ENCODE results near the gene OLFM4. TPM values are rescaled to one million over a fixed set of nuclear protein-coding genes. Genes with fewer than 3 reads are reported as not detected.

The OLFM4 gene
- total RNA-seq, 2 experiments from 2014 or later = not detected

- H3K4me1 Mint-ChIP-seq = no peaks in the 10 kb centered on the region
- H3K27me3 Mint-ChIP-seq = no peaks in the 10 kb centered on the region
- H3K36me3 Mint-ChIP-seq = no peaks in the 10 kb centered on the region
- DNase-seq = no peak
- no peak overlapping the region for H3K27ac Mint-ChIP-seq
- no peak overlapping the region for H3K4me3 Mint-ChIP-seq
- H3K9me3 Mint-ChIP-seq = no peaks in the 10 kb centered on the region
Observed at GRCh38 chr13:53073711-53074110, 45.1 kb downstream of the OLFM4 start.

DNA sequence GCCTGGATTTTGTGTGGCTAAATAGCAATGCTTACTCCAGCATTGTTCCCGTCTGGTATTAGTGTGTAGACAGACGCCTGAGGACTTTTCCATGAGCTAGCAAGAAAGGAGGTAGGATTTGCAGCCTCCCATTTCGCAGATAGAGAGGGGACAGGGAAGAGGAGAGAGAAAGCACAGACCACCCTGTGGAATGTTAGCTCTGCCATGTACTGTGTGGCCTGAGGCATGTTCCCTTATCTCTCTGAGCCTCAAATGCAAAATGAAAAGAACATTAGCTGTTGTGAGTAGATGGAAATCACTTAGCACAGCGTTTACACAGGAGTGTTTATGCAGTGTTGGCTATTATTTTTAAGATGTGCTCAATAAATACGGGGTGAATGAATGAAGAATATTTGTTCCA, 45.5 kb downstream of the OLFM4 start:
- no peak for DNase-seq
- no peaks in the 10 kb centered on the region for H3K4me1 Mint-ChIP-seq

GRCh38 chr13:53075356-53076041, 46.9 kb downstream of the OLFM4 start:
- Mint-ChIP-seq H3K36me3 (no peaks in the 10 kb centered on the region), H3K27me3 (no peaks in the 10 kb centered on the region), H3K4me3 (no peak overlapping the region), H3K4me1 (no peaks in the 10 kb centered on the region), H3K9me3 (no peaks in the 10 kb centered on the region), H3K27ac (no peak overlapping the region)
- DNase-seq = no peak

More for the DNA sequence above, 45.5 kb downstream of the OLFM4 start:
- Mint-ChIP-seq H3K4me3 (no peak overlapping the region), H3K27ac (no peak overlapping the region), H3K27me3 (no peaks in the 10 kb centered on the region), H3K9me3 (no peaks in the 10 kb centered on the region), H3K36me3 (no peaks in the 10 kb centered on the region)

DNA sequence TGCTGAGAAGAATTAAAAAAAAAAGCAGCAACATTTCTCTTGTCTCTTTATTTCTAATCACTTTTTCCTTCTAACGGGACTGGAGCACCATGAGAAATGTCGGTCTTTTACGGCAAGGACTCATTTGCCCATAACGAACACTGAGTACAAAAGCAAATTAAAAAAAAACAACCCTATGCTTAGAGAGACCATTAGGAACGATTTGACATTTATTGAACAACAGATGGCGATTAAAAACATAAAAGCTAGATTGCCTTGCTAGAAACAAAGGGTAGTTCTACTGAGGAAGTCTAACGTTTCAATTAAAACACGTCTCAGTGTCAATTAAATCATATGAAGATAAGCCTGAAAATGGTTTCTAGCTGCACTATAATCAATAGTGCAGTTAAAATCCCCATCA, 51.1 kb downstream of the OLFM4 start:
- Mint-ChIP-seq H3K4me3 (no peak overlapping the region), H3K9me3 (no peaks in the 10 kb centered on the region), H3K4me1 (no peaks in the 10 kb centered on the region), H3K27ac (no peak overlapping the region), H3K36me3 (no peaks in the 10 kb centered on the region), H3K27me3 (peaks cover 3% of the 10 kb centered on the region)
- DNase-seq = no peak

GRCh38 chr13:53088871-53089270, 60.3 kb downstream of the OLFM4 start:
- Mint-ChIP-seq H3K4me1 (no peaks in the 10 kb centered on the region), H3K36me3 (no peaks in the 10 kb centered on the region), H3K4me3 (no peak overlapping the region), H3K27ac (no peak overlapping the region), H3K27me3 (peaks cover 3% of the 10 kb centered on the region), H3K9me3 (peaks cover 6% of the 10 kb centered on the region)
- DNase-seq = no peak

DNA sequence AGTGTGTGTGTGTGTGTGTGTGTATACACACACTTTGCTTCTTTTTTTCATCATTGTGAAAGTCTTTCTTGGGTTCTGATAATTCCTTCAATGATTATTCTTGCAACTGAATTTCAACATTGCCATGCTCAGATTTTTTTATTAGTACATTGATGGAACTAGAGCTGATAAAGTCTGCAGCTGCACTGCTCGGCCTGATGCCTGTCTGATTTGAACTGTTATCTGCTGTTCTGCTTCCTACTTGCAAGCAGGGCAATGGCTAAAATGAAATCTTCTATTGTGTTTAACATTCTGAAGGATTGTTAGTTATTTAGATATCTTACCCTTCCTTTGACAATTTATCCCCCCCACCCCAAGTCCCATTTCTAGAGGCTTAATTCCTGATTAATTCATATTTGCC, 61.3 kb downstream of the OLFM4 start:
- Mint-ChIP-seq H3K27me3 (peaks cover 3% of the 10 kb centered on the region), H3K9me3 (peaks cover 6% of the 10 kb centered on the region), H3K4me1 (no peaks in the 10 kb centered on the region), H3K27ac (no peak overlapping the region), H3K36me3 (no peaks in the 10 kb centered on the region), H3K4me3 (no peak overlapping the region)
- no peak for DNase-seq

GRCh38 chr13:53090461-53090860, 61.8 kb downstream of the OLFM4 start:
- Mint-ChIP-seq H3K4me1 (no peaks in the 10 kb centered on the region), H3K4me3 (no peak overlapping the region), H3K27ac (no peak overlapping the region), H3K27me3 (peaks cover 3% of the 10 kb centered on the region), H3K36me3 (no peaks in the 10 kb centered on the region), H3K9me3 (peaks cover 6% of the 10 kb centered on the region)
- DNase-seq = no peak

DNA sequence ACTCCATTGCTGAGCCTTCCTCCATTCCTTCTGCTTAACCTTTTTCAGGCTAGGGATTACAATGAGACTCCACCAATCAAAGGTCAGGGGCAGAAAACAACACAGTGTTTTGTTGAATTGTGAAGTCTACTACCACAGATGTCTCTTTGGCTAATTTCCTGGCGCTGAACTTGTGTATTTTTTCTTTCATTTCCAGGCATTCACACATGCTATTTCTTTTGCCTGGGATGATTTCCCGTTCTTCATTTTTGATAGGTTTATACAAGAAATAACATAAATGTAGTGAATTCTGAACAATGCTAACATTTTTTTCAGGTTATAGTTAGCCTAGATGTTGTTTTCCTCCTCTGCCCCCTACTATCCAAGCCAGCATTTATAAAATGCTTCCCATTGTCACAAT, 64.3 kb downstream of the OLFM4 start:
- no peaks in the 10 kb centered on the region for H3K4me1 Mint-ChIP-seq
- DNase-seq = no peak
- H3K4me3 Mint-ChIP-seq = no peak overlapping the region
- peaks cover 3% of the 10 kb centered on the region for H3K27me3 Mint-ChIP-seq
- H3K27ac Mint-ChIP-seq = no peak overlapping the region
- no peaks in the 10 kb centered on the region for H3K36me3 Mint-ChIP-seq
- peaks cover 6% of the 10 kb centered on the region for H3K9me3 Mint-ChIP-seq

DNA sequence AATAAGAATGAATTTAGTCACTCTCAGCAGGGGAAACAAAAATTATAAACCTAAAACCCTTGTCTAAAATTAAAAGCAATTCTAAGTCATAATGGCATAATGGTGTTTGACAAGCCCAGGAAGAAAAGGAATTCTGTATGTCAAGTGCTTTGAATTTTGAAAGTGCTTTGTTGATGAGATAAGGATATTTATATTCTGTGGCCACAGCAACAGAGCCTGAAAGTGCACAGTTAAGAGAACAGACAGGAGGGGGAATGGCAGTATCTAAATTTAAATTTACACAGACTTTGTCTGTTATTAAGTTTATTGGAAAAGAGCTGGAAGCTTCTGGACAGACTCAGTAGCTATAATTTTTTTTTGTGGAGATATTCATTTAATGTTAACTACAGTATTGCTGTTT, 69.8 kb downstream of the OLFM4 start:
- no peak for DNase-seq
- peaks cover 4% of the 10 kb centered on the region for H3K27me3 Mint-ChIP-seq
- H3K4me1 Mint-ChIP-seq = no peaks in the 10 kb centered on the region
- no peaks in the 10 kb centered on the region for H3K36me3 Mint-ChIP-seq
- no peak overlapping the region for H3K4me3 Mint-ChIP-seq
- H3K9me3 Mint-ChIP-seq = peaks cover 1% of the 10 kb centered on the region
- no peak overlapping the region for H3K27ac Mint-ChIP-seq

GRCh38 chr13:53100394-53101063, 71.9 kb downstream of the OLFM4 start:
- DNase-seq = no peak
- Mint-ChIP-seq H3K4me1 (no peaks in the 10 kb centered on the region), H3K27ac (no peak overlapping the region), H3K36me3 (no peaks in the 10 kb centered on the region), H3K27me3 (peaks cover 4% of the 10 kb centered on the region), H3K4me3 (no peak overlapping the region), H3K9me3 (peaks cover 1% of the 10 kb centered on the region)

Other genes with a start within 250 kb of the OLFM4 start
- gene PCDH8, start 180.2 kb upstream of the OLFM4 start, total RNA-seq = not detected

Data from activated naive CD8-positive, alpha-beta T cell treated with anti-CD3 and anti-CD28 coated beads for 36 hours (primary cell).